ENCODE measurements around the gene CREBBP. TPM values are rescaled to one million over a fixed set of nuclear protein-coding genes. Genes with fewer than 3 reads are reported as not detected.
"Not testable (repeated sequence)": the region's sequence is repeated elsewhere in the genome, so short reads cannot be mapped to it uniquely, and the experiment has no call there.

The CREBBP gene
- total RNA-seq, 1 experiment from 2014 or later: 26.4 TPM

- Histone ChIP-seq H3K4me3 (ENCODE audit: low read length) (peak overlapping the region; percentile 99), H2AFZ (ENCODE audit: low read length) (peak overlapping the region; percentile 95; the same call in 1 of the 2 replicates), H3K4me1 (ENCODE audit: low read length) (peaks cover 20% of the 10 kb centered on the region), H3K4me2 (ENCODE audit: low read depth, low read length, poor library complexity, severe bottlenecking) (peak overlapping the region; percentile 98), H4K20me1 (ENCODE audit: insufficient read depth, low read depth, low read length) (peaks cover 5% of the 10 kb centered on the region; the same call in 1 of the 2 replicates), H3K79me2 (ENCODE audit: low read length) (peaks cover 62% of the 10 kb centered on the region), H3K9me3 (ENCODE audit: low read length) (no peaks in the 10 kb centered on the region), H3K36me3 (ENCODE audit: insufficient read depth, low read length) (peaks cover 25% of the 10 kb centered on the region), H3K9me2 (replicated peaks; ENCODE audit: insufficient read depth, low read length) (no peaks in the 10 kb centered on the region), H3K9ac (ENCODE audit: low read length) (peak overlapping the region; percentile 100), H3K27ac (ENCODE audit: low read length) (peak overlapping the region; percentile 74), H3K27me3 (ENCODE audit: low read length) (no peaks in the 10 kb centered on the region)
- DNase-seq: peak; percentile 84
Observed at GRCh38 chr16:3716831-3717234, 163.7 kb downstream of the CREBBP start.

DNA sequence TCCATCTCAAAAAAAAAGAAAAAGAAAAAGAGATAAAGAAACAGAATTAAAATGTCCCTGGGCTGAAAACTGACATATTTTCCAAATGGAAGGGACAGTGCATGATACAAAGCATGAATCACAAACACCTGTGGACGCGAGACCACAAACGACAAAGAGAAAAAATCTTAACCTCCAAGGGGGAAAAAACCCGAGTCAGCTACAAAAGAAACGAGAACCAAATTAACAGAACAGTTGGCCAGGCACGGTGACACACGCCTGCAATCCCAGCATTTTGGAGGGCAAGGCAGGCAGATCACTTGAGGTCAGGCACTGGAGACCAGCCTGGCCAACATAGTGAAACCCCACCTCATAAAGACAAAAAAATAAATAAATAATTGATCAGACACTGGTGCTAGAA, 165.1 kb downstream of the CREBBP start:
- Histone ChIP-seq H3K4me3 (ENCODE audit: low read length) (no peak overlapping the region), H3K27me3 (ENCODE audit: low read length) (no peaks in the 10 kb centered on the region)

GRCh38 chr16:3714378-3714777, 166.1 kb downstream of the CREBBP start:
- not testable (repeated sequence) for H3K9me3 ChIP-seq (ENCODE audit: low read length); H2AFZ ChIP-seq (ENCODE audit: low read length); DNase-seq; H3K27me3 ChIP-seq (ENCODE audit: low read length); H3K4me3 ChIP-seq (ENCODE audit: low read length); H4K20me1 ChIP-seq (ENCODE audit: insufficient read depth, low read depth, low read length); H3K27ac ChIP-seq (ENCODE audit: low read length); H3K9me2 ChIP-seq (replicated peaks; ENCODE audit: insufficient read depth, low read length); H3K4me2 ChIP-seq (ENCODE audit: low read depth, low read length, poor library complexity, severe bottlenecking); H3K9ac ChIP-seq (ENCODE audit: low read length)
- H3K36me3 ChIP-seq (ENCODE audit: insufficient read depth, low read length): peaks cover 40% of the 10 kb centered on the region
- H3K79me2 ChIP-seq (ENCODE audit: low read length): peaks cover 86% of the 10 kb centered on the region
- peaks cover 20% of the 10 kb centered on the region for H3K4me1 ChIP-seq (ENCODE audit: low read length)

More for the DNA sequence above, 165.1 kb downstream of the CREBBP start:
- Histone ChIP-seq H3K27ac (ENCODE audit: low read length) (no peak overlapping the region), H3K4me1 (ENCODE audit: low read length) (peaks cover 20% of the 10 kb centered on the region), H4K20me1 (ENCODE audit: insufficient read depth, low read depth, low read length) (peaks cover 8% of the 10 kb centered on the region; the same call in 1 of the 2 replicates), H2AFZ (ENCODE audit: low read length) (no peak overlapping the region), H3K36me3 (ENCODE audit: insufficient read depth, low read length) (peaks cover 32% of the 10 kb centered on the region), H3K4me2 (ENCODE audit: low read depth, low read length, poor library complexity, severe bottlenecking) (peak overlapping the region; percentile 98), H3K79me2 (ENCODE audit: low read length) (peaks cover 75% of the 10 kb centered on the region), H3K9me2 (replicated peaks; ENCODE audit: insufficient read depth, low read length) (no peaks in the 10 kb centered on the region), H3K9ac (ENCODE audit: low read length) (no peak overlapping the region), H3K9me3 (ENCODE audit: low read length) (no peaks in the 10 kb centered on the region)
- DNase-seq: no peak

- Histone ChIP-seq H3K4me3 (ENCODE audit: low read length) (no peak overlapping the region), H3K4me2 (ENCODE audit: low read depth, low read length, poor library complexity, severe bottlenecking) (no peak overlapping the region), H3K27ac (ENCODE audit: low read length) (no peak overlapping the region), H3K9me3 (ENCODE audit: low read length) (no peaks in the 10 kb centered on the region), H3K9ac (ENCODE audit: low read length) (no peak overlapping the region), H4K20me1 (ENCODE audit: insufficient read depth, low read depth, low read length) (peaks cover 8% of the 10 kb centered on the region; the same call in 1 of the 2 replicates), H3K36me3 (ENCODE audit: insufficient read depth, low read length) (peaks cover 44% of the 10 kb centered on the region), H3K4me1 (ENCODE audit: low read length) (peaks cover 20% of the 10 kb centered on the region), H3K27me3 (ENCODE audit: low read length) (no peaks in the 10 kb centered on the region), H3K79me2 (ENCODE audit: low read length) (peaks cover 92% of the 10 kb centered on the region), H2AFZ (ENCODE audit: low read length) (no peak overlapping the region), H3K9me2 (replicated peaks; ENCODE audit: insufficient read depth, low read length) (no peaks in the 10 kb centered on the region)
- DNase-seq: no peak
Observed at GRCh38 chr16:3713587-3714242, 166.8 kb downstream of the CREBBP start.

- DNase-seq: no peak
- Histone ChIP-seq H3K36me3 (ENCODE audit: insufficient read depth, low read length) (peaks cover 45% of the 10 kb centered on the region), H3K79me2 (ENCODE audit: low read length) (peaks cover 91% of the 10 kb centered on the region), H3K4me3 (ENCODE audit: low read length) (no peak overlapping the region), H3K27ac (ENCODE audit: low read length) (no peak overlapping the region), H3K9me2 (replicated peaks; ENCODE audit: insufficient read depth, low read length) (no peaks in the 10 kb centered on the region), H3K4me2 (ENCODE audit: low read depth, low read length, poor library complexity, severe bottlenecking) (no peak overlapping the region), H3K27me3 (ENCODE audit: low read length) (no peaks in the 10 kb centered on the region), H3K9me3 (ENCODE audit: low read length) (no peaks in the 10 kb centered on the region), H3K9ac (ENCODE audit: low read length) (no peak overlapping the region), H3K4me1 (ENCODE audit: low read length) (peaks cover 13% of the 10 kb centered on the region), H4K20me1 (ENCODE audit: insufficient read depth, low read depth, low read length) (peaks cover 8% of the 10 kb centered on the region; the same call in 1 of the 2 replicates), H2AFZ (ENCODE audit: low read length) (no peak overlapping the region)
Observed at GRCh38 chr16:3712861-3713372, 167.6 kb downstream of the CREBBP start.

GRCh38 chr16:3706253-3707012, 174.1 kb downstream of the CREBBP start:
- no peaks in the 10 kb centered on the region for H4K20me1 ChIP-seq (ENCODE audit: insufficient read depth, low read depth, low read length)
- H3K4me1 ChIP-seq (ENCODE audit: low read length): no peaks in the 10 kb centered on the region
- no peak overlapping the region for H3K4me3 ChIP-seq (ENCODE audit: low read length)
- H2AFZ ChIP-seq (ENCODE audit: low read length): no peak overlapping the region
- H3K27me3 ChIP-seq (ENCODE audit: low read length): no peaks in the 10 kb centered on the region
- H3K4me2 ChIP-seq (ENCODE audit: low read depth, low read length, poor library complexity, severe bottlenecking): no peak overlapping the region
- no peaks in the 10 kb centered on the region for H3K9me3 ChIP-seq (ENCODE audit: low read length)
- no peaks in the 10 kb centered on the region for H3K9me2 ChIP-seq (replicated peaks; ENCODE audit: insufficient read depth, low read length)
- H3K27ac ChIP-seq (ENCODE audit: low read length): no peak overlapping the region
- peaks cover 31% of the 10 kb centered on the region for H3K36me3 ChIP-seq (ENCODE audit: insufficient read depth, low read length)
- peaks cover 84% of the 10 kb centered on the region for H3K79me2 ChIP-seq (ENCODE audit: low read length)
- H3K9ac ChIP-seq (ENCODE audit: low read length): no peak overlapping the region
- DNase-seq: no peak

DNA sequence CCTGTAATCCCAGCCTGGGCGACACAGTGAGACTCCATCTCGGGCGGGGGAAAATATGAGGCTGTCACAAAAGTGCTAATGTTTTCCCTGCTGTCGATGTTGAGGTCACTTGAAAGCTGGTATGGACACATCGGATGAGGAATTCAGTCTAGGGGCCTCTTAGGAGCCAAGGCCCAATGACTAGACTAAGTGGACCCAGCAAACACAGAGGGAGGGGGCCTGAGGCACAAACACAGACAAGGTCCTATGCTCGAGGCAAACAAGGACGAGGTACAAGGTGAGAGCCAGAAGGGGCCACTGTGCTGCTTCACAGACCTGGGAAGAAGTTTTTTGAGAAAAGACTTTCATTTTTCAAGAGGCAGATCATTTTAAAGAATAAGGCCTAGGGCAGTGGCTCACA, 178.4 kb downstream of the CREBBP start:
- no peak for DNase-seq
- Histone ChIP-seq H3K36me3 (ENCODE audit: insufficient read depth, low read length) (peaks cover 23% of the 10 kb centered on the region), H3K9me2 (replicated peaks; ENCODE audit: insufficient read depth, low read length) (no peaks in the 10 kb centered on the region), H3K4me1 (ENCODE audit: low read length) (no peaks in the 10 kb centered on the region), H3K4me2 (ENCODE audit: low read depth, low read length, poor library complexity, severe bottlenecking) (no peak overlapping the region), H2AFZ (ENCODE audit: low read length) (no peak overlapping the region), H4K20me1 (ENCODE audit: insufficient read depth, low read depth, low read length) (0 out of 2 replicates have a peak, but pooled peaks cover under 1% of the 10 kb centered on the region), H3K79me2 (ENCODE audit: low read length) (peaks cover 87% of the 10 kb centered on the region), H3K27ac (ENCODE audit: low read length) (no peak overlapping the region), H3K27me3 (ENCODE audit: low read length) (no peaks in the 10 kb centered on the region), H3K9me3 (ENCODE audit: low read length) (no peaks in the 10 kb centered on the region), H3K9ac (ENCODE audit: low read length) (no peak overlapping the region), H3K4me3 (ENCODE audit: low read length) (no peak overlapping the region)

GRCh38 chr16:3701531-3701930, 179.0 kb downstream of the CREBBP start:
- H3K79me2 ChIP-seq (ENCODE audit: low read length): peaks cover 89% of the 10 kb centered on the region
- H3K4me2 ChIP-seq (ENCODE audit: low read depth, low read length, poor library complexity, severe bottlenecking): no peak overlapping the region
- H2AFZ ChIP-seq (ENCODE audit: low read length): no peak overlapping the region
- no peaks in the 10 kb centered on the region for H3K27me3 ChIP-seq (ENCODE audit: low read length)
- H3K9me2 ChIP-seq (replicated peaks; ENCODE audit: insufficient read depth, low read length): no peaks in the 10 kb centered on the region
- no peak overlapping the region for H3K9ac ChIP-seq (ENCODE audit: low read length)
- no peak overlapping the region for H3K27ac ChIP-seq (ENCODE audit: low read length)
- H3K36me3 ChIP-seq (ENCODE audit: insufficient read depth, low read length): peaks cover 19% of the 10 kb centered on the region
- no peak overlapping the region for H3K4me3 ChIP-seq (ENCODE audit: low read length)
- no peaks in the 10 kb centered on the region for H3K9me3 ChIP-seq (ENCODE audit: low read length)
- H4K20me1 ChIP-seq (ENCODE audit: insufficient read depth, low read depth, low read length): 0 out of 2 replicates have a peak, but pooled peaks cover 5% of the 10 kb centered on the region
- no peak for DNase-seq
- H3K4me1 ChIP-seq (ENCODE audit: low read length): no peaks in the 10 kb centered on the region

Data from Karpas-422 (cell line).